H9 (cell line): Measurements from ENCODE around the gene RMI2. TPM values are rescaled to one million over a fixed set of nuclear protein-coding genes. Genes with fewer than 3 reads are reported as not detected.

Source experiments
- DNase-seq: peaks from one replicate; pipeline ENCODE4 v3.0.0-alpha.2; 2017
- H2AFZ ChIP-seq: one replicate; pipeline ENCODE4 v1.6.1; 2013; ENCODE audit warnings: mild to moderate bottlenecking, low read length, control low read depth, moderate library complexity
- H2AK5ac ChIP-seq: 2 replicates; pipeline ENCODE4 v1.6.1; 2013; ENCODE audit warnings: low read length, control low read depth, mixed read lengths; ENCODE audit not compliant: insufficient read length
- H2BK120ac ChIP-seq: one replicate; pipeline ENCODE4 v1.6.1; 2013; ENCODE audit warnings: low read depth, mild to moderate bottlenecking, low read length, control low read depth, inconsistent platforms; ENCODE audit not compliant: poor library complexity, severe bottlenecking
- H2BK12ac ChIP-seq: 2 replicates; pipeline ENCODE4 v1.6.1; 2013; ENCODE audit warnings: low read length, control low read depth, mixed read lengths, low read depth; ENCODE audit not compliant: insufficient read length
- H2BK15ac ChIP-seq: 2 replicates; pipeline ENCODE4 v1.6.1; 2013; ENCODE audit warnings: low read depth, low read length, control low read depth
- H2BK20ac ChIP-seq: one replicate; pipeline ENCODE4 v1.6.1; 2013; ENCODE audit warnings: low read depth, mild to moderate bottlenecking, low read length, control low read depth, inconsistent platforms; ENCODE audit not compliant: poor library complexity, severe bottlenecking
- H2BK5ac ChIP-seq: 2 replicates; pipeline ENCODE4 v1.6.1; 2013; ENCODE audit warnings: low read length, control low read depth, mixed read lengths; ENCODE audit not compliant: insufficient read length
- H3K14ac ChIP-seq: 2 replicates; pipeline ENCODE4 v1.6.1; 2013; ENCODE audit warnings: low read length, control low read depth; ENCODE audit not compliant: insufficient read depth
- H3K18ac ChIP-seq: 2 replicates; pipeline ENCODE4 v1.6.1; 2013; ENCODE audit warnings: low read depth, mild to moderate bottlenecking, mixed read lengths, low read length, control low read depth; ENCODE audit not compliant: insufficient read length
- H3K23ac ChIP-seq: 2 replicates; pipeline ENCODE4 v1.6.1; 2013; ENCODE audit warnings: low read length, control low read depth, mixed read lengths, low read depth; ENCODE audit not compliant: insufficient read length
- H3K23me2 ChIP-seq: 2 replicates; pipeline ENCODE4 v1.6.1; 2013; ENCODE audit warnings: low read depth, mild to moderate bottlenecking, mixed read lengths, low read length, control low read depth; ENCODE audit not compliant: insufficient read length, poor library complexity, severe bottlenecking
- H3K27ac ChIP-seq: 2 replicates; pipeline ENCODE4 v1.5.1; 2013; ENCODE audit warnings: low read length, control low read depth, mixed read lengths, low read depth; ENCODE audit not compliant: insufficient read length
- H3K27me3 ChIP-seq: 2 replicates; pipeline ENCODE4 v1.6.1; 2013; ENCODE audit warnings: low read length, control low read depth, inconsistent platforms; ENCODE audit not compliant: insufficient read depth
- H3K4ac ChIP-seq: 2 replicates; pipeline ENCODE4 v1.6.1; 2013; ENCODE audit warnings: low read depth, mild to moderate bottlenecking, control low read depth, inconsistent platforms, low read length, moderate library complexity
- H3K4me1 ChIP-seq: 2 replicates; pipeline ENCODE4 v1.6.1; 2013; ENCODE audit warnings: low read length, control low read depth, inconsistent platforms; ENCODE audit not compliant: insufficient read depth
- H3K4me2 ChIP-seq: 2 replicates; pipeline ENCODE4 v1.6.1; 2013; ENCODE audit warnings: low read length, control low read depth, mixed read lengths; ENCODE audit not compliant: insufficient read length, insufficient read depth
- H3K56ac ChIP-seq: 2 replicates; pipeline ENCODE4 v1.6.1; 2013; ENCODE audit warnings: low read depth, mild to moderate bottlenecking, mixed read lengths, low read length, control low read depth; ENCODE audit not compliant: insufficient read length
- H3K79me1 ChIP-seq: 2 replicates; pipeline ENCODE4 v1.6.1; 2013; ENCODE audit warnings: low read depth, mild to moderate bottlenecking, moderate library complexity, low read length, control low read depth, inconsistent platforms; ENCODE audit not compliant: insufficient read depth, poor library complexity, severe bottlenecking
- H3K79me2 ChIP-seq: 2 replicates; pipeline ENCODE4 v1.6.1; 2013; ENCODE audit warnings: low read length, control low read depth, inconsistent platforms; ENCODE audit not compliant: insufficient read depth
- H3K9ac ChIP-seq: 2 replicates; pipeline ENCODE4 v1.6.1; 2013; ENCODE audit warnings: low read length, control low read depth, mixed read lengths; ENCODE audit not compliant: insufficient read length; ENCODE audit errors: extremely low read depth
- H3K9me3 ChIP-seq: one replicate; pipeline ENCODE4 v1.6.1; 2013; ENCODE audit warnings: low read depth, low read length, inconsistent platforms; ENCODE audit not compliant: control insufficient read depth
- H3T11ph ChIP-seq: one replicate; pipeline ENCODE4 v1.6.1; 2013; ENCODE audit warnings: mild to moderate bottlenecking, low read length, control low read depth, inconsistent platforms
- H4K20me1 ChIP-seq: one replicate; pipeline ENCODE4 v1.6.1; 2013; ENCODE audit not compliant: control insufficient read depth, insufficient read length, insufficient read depth
- H4K5ac ChIP-seq: 2 replicates; pipeline ENCODE4 v1.6.1; 2013; ENCODE audit warnings: low read depth, mild to moderate bottlenecking, mixed read lengths, low read length, control low read depth; ENCODE audit not compliant: insufficient read length
- H4K8ac ChIP-seq: replicated peaks from 2 replicates; pipeline ENCODE4 v1.6.1; 2013; ENCODE audit warnings: low read length, control low read depth, mixed read lengths, low read depth; ENCODE audit not compliant: insufficient read length
- H4K91ac ChIP-seq: 2 replicates; pipeline ENCODE4 v1.6.1; 2013; ENCODE audit warnings: low read depth, mild to moderate bottlenecking, moderate library complexity, mixed read lengths, low read length, control low read depth; ENCODE audit not compliant: insufficient read length
- H3K27ac Mint-ChIP-seq, 3 experiments: 2 replicates in 2 of 3; 3 replicates in 1 of 3; pipeline ENCODE4 v1.8.0; 2020 to 2021; ENCODE audit warnings: mixed read lengths in 3 of 3, mild to moderate bottlenecking in 1 of 3, moderate library complexity in 1 of 3
- H3K27me3 Mint-ChIP-seq: 2 replicates; pipeline ENCODE4 v1.8.0; 2021; ENCODE audit warnings: low read depth, mild to moderate bottlenecking, moderate library complexity, mixed read lengths
- H3K36me3 Mint-ChIP-seq, 3 experiments: 2 replicates in 2 of 3; 3 replicates in 1 of 3; pipeline ENCODE4 v1.8.0; 2020 to 2021; ENCODE audit warnings: low read depth in 3 of 3, mixed read lengths in 3 of 3; ENCODE audit not compliant: insufficient read depth in 1 of 3
- H3K4me1 Mint-ChIP-seq, 2 experiments: 2 replicates each; pipeline ENCODE4 v1.8.0; 2020; ENCODE audit warnings: mixed read lengths in 2 of 2
- H3K4me3 Mint-ChIP-seq, 2 experiments: 2 replicates in 1 of 2; 3 replicates in 1 of 2; pipeline ENCODE4 v1.8.0; 2020 to 2021; ENCODE audit warnings: mild to moderate bottlenecking in 2 of 2, mixed read lengths in 2 of 2, moderate library complexity in 1 of 2
- H3K9me3 Mint-ChIP-seq, 2 experiments: 2 replicates in 1 of 2; 3 replicates in 1 of 2; pipeline ENCODE4 v1.8.0; 2020; ENCODE audit warnings: mild to moderate bottlenecking in 2 of 2, mixed read lengths in 2 of 2, moderate library complexity in 1 of 2
- WGBS: extraction: QIAGEN DNeasy Blood & Tissue Kit; methylation state at CpG from one replicate; pipeline ENCODE4 v1.1.7; 2013; ENCODE audit warnings: missing lambda C conversion rate, low lambda C conversion rate, mixed read lengths; ENCODE audit not compliant: insufficient read length; ENCODE audit errors: extremely low coverage; 5-methylcytosine and 5-hydroxymethylcytosine counted together
- total RNA-seq: library from RNA; stranded (reverse); gene quantifications from 2 replicates; pipeline ENCODE4 v1.2.1, GENCODE V29; 2021
- TF ChIP-seq, protein P1 (sequence below): fragments of 200-600 bp; sonication (generic); conservative IDR thresholded peaks from 3 replicates; pipeline ENCODE4 v1.8.0; 2021; ENCODE audit warnings: antibody characterized with exemption, mild to moderate bottlenecking

Gene RMI2
- total RNA-seq, 1 experiment from 2014 or later = 57.6 TPM

DNA sequence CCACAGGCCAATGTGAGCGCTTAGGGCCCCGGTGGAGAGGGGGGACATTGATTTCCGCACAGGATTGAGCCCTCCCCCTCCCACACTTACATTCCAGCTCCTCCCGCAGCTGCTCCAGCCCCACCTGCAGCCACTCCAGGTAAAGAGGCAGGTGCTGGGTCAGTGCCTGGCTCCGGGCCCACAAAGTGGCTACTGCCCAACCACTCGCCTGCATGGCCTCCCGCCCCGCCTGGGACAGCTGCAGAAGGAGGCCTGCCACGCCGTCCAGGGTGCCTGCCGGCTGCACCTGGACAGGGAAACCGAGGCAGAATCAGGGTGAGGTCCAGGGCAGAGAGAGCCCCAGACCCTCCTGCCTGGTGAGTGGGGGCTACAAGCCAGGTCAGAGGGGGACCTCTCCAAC, 46.3 kb downstream of the RMI2 start:
- WGBS = no CpG with 5 or more reads among the region's 12 CpGs

More for the DNA sequence above, 46.3 kb downstream of the RMI2 start:
- no peak overlapping the region for H4K8ac ChIP-seq
- 0 out of 5 replicates have a peak overlapping the region, but pooled peaks of 1 of the 2 experiments have one; percentile 1 for H3K4me3 Mint-ChIP-seq
- H2BK12ac ChIP-seq = no peak overlapping the region
- no peak overlapping the region for H2BK15ac ChIP-seq
- no peak overlapping the region for H4K91ac ChIP-seq
- H3K36me3 Mint-ChIP-seq = no peaks in the 10 kb centered on the region
- H2BK120ac ChIP-seq = no peak overlapping the region
- H3K23me2 ChIP-seq = no peaks in the 10 kb centered on the region
- H3K27ac Mint-ChIP-seq = no peak overlapping the region; a peak in 1 of 7 replicates
- no peaks in the 10 kb centered on the region; the same call in 1 of the 2 replicates for H3K4me1 ChIP-seq
- H3K27me3 ChIP-seq = no peaks in the 10 kb centered on the region
- peaks cover 8% of the 10 kb centered on the region for H3K27me3 Mint-ChIP-seq
- no peak overlapping the region for H4K5ac ChIP-seq
- peak; percentile 65 for DNase-seq
- no peaks in the 10 kb centered on the region for H3K79me2 ChIP-seq
- H3K4ac ChIP-seq = no peak overlapping the region
- H3K4me2 ChIP-seq = no peak overlapping the region
- no peak overlapping the region for H2BK20ac ChIP-seq
- no peak overlapping the region for H3T11ph ChIP-seq
- H3K14ac ChIP-seq = no peak overlapping the region; the same call in 1 of the 2 replicates
- peaks cover 32 to 44% of the 10 kb centered on the region in 2 experiments for H3K4me1 Mint-ChIP-seq
- no peaks in the 10 kb centered on the region for H4K20me1 ChIP-seq
- no peaks in the 10 kb centered on the region for H3K9me3 ChIP-seq
- peak overlapping the region; percentile 29 for H3K18ac ChIP-seq
- no peak overlapping the region for H2AFZ ChIP-seq
- TF ChIP-seq, protein P1, sequence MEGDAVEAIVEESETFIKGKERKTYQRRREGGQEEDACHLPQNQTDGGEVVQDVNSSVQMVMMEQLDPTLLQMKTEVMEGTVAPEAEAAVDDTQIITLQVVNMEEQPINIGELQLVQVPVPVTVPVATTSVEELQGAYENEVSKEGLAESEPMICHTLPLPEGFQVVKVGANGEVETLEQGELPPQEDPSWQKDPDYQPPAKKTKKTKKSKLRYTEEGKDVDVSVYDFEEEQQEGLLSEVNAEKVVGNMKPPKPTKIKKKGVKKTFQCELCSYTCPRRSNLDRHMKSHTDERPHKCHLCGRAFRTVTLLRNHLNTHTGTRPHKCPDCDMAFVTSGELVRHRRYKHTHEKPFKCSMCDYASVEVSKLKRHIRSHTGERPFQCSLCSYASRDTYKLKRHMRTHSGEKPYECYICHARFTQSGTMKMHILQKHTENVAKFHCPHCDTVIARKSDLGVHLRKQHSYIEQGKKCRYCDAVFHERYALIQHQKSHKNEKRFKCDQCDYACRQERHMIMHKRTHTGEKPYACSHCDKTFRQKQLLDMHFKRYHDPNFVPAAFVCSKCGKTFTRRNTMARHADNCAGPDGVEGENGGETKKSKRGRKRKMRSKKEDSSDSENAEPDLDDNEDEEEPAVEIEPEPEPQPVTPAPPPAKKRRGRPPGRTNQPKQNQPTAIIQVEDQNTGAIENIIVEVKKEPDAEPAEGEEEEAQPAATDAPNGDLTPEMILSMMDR = no peak
- H2BK5ac ChIP-seq = no peak overlapping the region
- no peaks in the 10 kb centered on the region for H3K79me1 ChIP-seq
- H3K23ac ChIP-seq = no peak overlapping the region
- no peak overlapping the region for H3K9ac ChIP-seq
- H3K9me3 Mint-ChIP-seq = no peaks in the 10 kb centered on the region
- no peak overlapping the region for H3K27ac ChIP-seq
- no peak overlapping the region for H3K56ac ChIP-seq
- H2AK5ac ChIP-seq = no peak overlapping the region
